Measurements from ENCODE around the gene TDRKH. TPM values are rescaled to one million over a fixed set of nuclear protein-coding genes. Genes with fewer than 3 reads are reported as not detected.
A peak's percentile ranks its signal among the peaks of the same experiment; 100 is the strongest.
"Not testable (repeated sequence)": the region's sequence is repeated elsewhere in the genome, so short reads cannot be mapped to it uniquely, and the experiment has no call there.

The TDRKH gene
- total RNA-seq, 1 experiment from 2014 or later, result 5.5 TPM

DNA sequence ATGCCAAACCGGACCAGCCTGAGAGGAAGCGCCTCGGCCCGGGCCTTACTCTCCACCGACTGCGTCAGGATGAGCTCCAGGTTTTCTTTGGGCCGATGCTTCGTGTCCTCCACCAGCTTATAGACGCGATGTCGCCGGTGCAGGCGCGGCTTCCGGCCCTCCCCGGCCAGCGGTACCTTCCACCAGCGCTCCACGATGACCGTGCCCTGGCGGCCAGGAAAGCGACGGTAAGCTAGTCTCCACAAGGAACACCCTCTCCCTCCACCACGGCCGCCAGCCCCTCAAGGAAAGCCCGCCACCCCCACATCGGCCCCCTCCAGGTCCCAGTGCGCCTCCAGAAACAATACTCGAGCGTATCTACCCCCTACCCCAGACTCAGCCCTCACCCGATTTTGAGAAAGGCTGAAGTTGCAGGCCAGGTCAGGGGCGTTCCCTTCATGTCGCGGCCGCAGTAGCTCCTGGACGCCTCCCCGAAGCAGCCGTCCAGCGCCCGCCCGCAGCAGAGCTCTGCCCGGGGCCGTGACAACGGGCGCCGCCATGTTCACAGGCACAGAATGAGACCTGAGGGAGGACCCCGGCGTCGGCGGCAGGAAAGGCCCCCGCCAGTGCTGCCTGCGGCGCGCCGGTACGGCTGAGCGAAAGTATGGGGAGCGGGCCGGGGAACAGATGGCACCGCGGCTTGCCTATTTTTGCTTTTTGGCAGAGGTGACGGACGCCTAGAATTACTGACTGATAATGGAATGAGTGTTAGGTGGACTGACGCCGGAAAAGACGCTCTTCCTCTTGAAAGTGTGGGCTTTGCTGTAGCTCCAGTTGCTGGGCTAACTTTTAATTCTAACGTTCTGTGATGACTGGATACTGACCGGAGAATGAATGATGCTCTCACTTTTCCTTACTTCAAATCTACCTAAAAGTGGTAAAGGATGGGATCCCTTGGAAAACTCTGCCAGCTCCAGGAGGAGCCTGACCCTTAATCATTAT lies 27.1 kb downstream of the TDRKH start, which contains the start of gene MRPL9:
Gene MRPL9 (minus strand): TSS at position 556 of the 981 bp plus-strand sequence. CDS start 17 bp downstream, at position 539.
- peak; percentile 75 for DNase-seq (ENCODE audit: low read depth)

DNA sequence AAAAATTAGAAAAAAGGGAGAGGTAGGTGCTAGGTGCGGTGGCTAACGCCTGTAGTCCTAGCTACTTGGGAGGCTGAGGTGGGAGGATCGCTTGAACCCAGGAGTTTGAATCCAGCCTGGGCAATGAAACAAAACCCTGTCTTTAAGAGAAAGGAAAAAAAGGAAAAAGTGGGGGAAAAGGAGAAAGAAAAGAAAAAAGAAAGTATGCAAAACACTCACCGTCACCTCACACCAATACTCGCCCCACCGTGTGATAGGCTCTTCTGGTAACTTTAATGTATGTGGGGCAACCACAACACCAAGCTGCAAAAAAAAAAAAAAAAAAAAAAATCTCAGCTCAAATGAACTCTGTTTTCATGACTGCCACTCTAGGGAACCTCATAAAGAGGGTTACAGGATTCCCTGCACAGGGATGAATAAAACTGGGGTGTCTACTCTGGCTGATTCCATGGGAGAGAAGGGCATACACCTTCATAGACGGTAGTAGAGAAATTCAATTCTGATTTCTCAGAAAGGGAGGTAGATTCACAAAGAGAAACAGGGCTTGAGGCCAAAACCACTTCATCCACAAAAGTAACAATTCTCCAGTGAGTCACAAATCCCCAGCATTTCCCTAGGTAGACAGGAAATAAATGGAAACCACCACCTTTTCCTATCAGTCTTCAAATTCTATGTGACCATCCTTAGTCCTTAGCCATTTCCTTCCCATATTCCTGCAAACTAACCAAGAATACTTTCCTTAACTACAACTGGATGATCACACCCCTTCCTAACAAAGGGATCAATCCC lies 29.5 kb downstream of the TDRKH start:
- DNase-seq (ENCODE audit: low read depth), result peak; percentile 7

DNA sequence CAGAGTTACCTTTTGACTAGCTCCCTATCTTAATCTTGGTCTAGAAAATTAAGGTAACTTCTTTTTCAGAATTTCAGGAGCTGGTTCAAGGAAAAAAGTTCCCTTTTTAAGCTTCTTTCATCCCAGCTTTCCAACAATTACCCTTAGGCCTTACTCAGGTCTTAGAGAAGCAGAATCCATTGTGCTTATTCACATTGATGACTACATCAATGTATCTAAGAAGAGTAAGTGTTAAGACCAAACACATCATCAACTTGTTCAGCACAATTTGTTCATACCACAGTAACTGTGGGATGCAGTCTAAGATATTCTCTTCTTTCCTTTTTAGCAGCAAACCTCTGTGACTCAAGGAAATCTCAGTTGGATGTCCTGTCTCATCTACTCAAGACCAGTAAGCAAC lies 31.1 kb downstream of the TDRKH start:
- no peak for DNase-seq (ENCODE audit: low read depth)

DNA sequence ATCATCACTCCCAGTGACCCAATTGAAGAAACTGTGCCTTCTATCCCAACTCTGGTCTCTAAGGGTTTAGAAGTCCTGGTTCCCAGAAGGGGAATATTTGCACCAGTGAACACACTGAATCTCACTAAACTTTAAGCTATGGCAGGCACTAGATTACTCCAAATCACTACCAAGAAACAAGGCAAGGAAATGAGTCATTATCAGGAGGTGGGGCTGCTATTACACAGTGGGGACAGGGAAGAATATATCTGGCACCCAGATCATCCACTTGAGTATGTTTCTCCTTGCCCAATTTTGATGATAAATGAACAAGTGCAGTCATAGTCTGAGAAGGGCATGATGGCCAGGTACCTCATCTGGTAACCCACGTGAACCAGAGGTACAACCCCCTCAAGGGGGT lies 34.0 kb downstream of the TDRKH start:
- DNase-seq (ENCODE audit: low read depth), result peak; percentile 22

DNA sequence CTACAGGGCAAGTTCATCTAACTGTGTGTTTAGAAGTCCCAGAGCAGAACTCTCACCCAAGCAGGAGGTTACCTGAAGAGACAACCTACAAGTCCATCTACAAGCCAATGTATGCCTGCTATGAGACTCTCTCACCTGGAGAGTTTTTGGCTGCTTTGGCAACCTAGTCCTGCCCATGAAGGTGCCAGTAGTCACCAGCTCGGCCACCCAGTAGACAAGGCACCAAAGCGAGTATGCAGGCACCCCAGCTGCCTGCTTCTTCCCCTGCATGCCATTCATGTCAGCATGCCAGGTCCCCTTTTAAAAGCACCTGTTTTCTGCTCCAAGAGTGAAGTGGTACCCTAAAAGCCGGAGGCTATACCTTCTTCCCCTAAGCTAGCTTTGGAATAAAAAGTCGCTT lies 48.8 kb downstream of the TDRKH start:
- DNase-seq (ENCODE audit: low read depth), result no peak

DNA sequence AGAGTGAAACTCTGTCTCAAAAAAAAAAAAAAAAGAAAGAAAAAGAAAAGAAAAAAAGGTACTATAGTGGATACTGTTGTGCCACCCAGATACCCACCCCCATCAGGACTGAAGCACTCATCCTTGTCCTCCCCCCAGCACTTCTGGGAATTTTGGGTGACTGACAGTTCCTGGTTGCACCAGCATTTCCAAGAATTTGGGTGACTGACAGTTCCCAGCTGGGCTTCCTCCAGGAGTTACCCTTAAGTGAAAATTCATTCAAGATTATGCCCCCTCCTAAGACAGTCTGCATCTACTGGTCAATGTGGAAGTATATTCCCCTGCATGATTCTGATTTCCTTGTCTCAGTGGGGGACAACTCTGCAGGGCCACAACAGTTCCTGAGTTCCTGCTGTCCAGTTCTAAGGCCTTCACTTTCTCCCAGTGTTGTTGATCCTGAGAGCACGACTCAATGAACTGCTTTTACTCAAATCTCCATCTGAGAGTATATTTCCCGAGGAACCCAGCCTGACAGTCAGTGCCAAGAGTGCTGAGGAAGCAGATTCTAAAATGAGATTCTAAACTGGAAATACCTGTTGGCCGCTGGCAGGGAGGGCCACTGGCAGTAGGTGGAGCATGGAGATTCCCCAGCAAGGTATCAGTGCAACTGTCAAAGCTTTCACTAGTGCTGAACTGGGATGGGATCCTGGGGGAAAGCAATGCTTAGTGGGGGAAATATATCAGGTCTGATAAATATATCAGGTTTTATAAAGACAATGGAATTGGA lies 50.5 kb downstream of the TDRKH start:
- DNase-seq (ENCODE audit: low read depth), result no peak

DNA sequence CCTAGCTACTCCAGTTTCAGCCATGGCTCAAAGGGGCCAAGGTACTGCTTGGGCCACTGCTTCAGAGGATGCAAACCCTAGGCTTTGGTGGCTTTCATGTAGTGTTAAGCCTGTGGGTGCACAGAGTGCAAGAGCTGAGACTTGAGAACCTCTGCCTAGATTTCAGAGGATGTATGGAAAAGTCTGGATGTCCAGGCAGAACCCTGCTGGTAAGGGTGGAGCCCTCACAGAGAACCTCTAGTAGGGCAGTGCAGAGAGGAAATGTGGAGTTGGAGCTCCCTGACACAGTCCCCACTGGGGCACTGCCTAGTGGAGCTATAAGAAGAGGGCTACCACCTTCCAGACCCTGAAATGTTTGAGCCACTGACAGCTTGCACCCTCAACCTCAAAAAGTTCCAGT lies 52.8 kb downstream of the TDRKH start:
- DNase-seq (ENCODE audit: low read depth), result no peak

DNA sequence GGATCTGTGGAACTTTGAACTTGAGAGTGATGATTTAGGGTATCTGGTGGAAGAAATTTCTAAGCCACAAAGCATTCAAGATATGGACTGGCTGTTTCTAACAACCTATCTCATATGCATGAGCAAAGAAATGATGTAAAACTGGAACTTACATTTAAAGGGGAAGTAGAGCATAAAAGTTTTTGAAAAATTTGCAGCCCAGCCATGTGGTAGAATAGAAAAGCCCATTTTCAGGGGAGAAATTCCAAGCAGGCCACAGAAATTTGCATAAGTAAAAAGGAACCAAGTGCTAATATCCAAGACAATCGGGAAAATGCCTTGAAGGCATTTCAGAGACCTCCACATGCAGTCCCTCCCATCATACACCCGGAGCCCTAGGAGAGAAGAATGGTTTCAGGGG lies 53.3 kb downstream of the TDRKH start:
- no peak for DNase-seq (ENCODE audit: low read depth)

DNA sequence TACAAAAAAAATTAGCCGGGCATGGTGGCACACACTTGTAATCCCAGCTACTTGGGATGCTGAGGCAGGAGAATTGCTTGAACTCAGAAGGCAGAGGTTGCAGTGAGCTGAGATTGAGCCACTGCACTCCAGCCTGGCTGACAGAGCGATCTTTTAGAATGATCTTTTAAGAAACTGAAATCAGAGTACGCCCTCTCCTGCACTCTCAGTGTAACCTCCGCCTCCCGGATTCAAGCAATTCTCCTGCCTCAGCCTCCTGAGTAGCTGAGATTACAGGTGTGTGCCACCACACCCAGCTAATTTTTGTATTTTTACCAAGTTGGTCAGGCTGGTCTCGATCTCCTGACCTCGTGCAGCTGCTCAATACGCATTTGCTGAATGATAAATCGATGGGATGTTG lies 56.3 kb downstream of the TDRKH start:
- not testable (repeated sequence) for DNase-seq (ENCODE audit: low read depth)

DNA sequence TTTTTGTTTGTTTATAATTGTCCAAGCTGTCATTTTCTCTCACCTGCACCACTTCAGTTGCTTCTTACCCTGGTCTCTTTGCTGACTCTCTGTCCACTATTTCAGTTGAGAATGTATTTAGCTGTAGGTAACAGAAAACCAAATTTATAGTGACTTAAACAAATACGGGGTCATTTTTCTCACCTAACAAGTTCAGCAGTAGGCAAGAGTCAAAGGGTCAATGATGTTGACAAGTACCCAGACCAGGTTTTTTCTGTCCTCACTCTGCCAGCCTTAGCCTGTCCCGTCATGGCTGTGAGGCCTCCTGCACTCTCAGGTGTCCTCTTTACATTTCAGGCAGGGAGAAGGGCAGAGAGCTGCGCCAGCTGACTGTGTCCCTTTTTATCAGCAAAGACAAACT lies 57.2 kb downstream of the TDRKH start:
- DNase-seq (ENCODE audit: low read depth), result no peak

DNA sequence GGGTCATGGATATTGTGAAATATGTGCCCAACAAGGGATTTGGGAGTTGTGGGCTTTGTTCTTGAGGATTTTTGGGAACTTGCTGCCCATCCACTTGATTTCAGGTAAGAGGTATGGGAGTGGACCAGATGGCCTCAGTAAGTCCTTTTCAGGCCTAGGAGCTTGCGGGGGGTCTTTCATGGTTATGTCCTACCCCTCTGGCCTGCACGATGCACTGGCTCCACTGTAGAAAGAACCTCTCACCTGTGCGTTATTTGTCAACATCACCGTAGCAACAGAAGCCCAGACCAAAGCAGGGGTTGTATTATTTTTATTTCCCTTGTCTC lies 60.4 kb downstream of the TDRKH start:
- DNase-seq (ENCODE audit: low read depth), result no peak

DNA sequence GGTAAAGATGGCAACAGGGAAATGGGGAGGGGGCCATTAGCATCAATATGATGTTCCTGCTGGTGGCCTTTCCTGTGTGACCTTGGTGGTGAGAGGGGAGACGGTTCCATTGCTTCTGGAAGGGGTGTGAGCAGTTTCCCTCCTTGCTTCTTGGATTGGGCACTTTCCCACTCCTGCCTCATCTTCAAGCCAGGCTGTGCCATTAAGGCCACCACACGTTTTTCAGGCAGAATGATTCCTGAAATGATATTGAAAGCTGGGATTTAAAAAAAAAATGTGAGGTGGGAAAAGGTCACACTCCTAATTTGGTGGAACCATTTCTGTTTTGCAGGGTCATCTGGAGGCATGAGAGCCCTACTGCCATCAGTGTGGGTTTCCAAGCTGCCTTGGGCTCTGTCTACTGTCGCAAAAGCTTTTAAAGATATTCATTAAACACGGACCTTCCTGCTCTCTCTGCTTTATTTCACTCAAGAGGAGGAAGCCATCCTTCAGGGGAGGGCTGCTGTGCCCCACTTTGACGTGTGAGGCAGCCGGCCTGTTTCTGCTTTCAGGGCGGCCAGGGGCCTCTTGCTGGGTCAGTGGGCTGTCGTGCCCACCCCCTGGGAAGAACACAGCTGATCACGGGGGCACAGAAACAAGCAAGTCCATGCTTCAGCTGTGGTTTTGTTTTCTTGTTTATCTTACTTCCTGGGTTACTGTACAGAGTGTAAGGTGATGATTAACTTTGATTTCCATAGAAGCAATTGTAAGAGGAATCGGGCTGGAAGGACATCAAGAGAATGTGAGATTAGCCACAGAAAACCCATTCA lies 60.9 kb downstream of the TDRKH start:
- no peak for DNase-seq (ENCODE audit: low read depth)

DNA sequence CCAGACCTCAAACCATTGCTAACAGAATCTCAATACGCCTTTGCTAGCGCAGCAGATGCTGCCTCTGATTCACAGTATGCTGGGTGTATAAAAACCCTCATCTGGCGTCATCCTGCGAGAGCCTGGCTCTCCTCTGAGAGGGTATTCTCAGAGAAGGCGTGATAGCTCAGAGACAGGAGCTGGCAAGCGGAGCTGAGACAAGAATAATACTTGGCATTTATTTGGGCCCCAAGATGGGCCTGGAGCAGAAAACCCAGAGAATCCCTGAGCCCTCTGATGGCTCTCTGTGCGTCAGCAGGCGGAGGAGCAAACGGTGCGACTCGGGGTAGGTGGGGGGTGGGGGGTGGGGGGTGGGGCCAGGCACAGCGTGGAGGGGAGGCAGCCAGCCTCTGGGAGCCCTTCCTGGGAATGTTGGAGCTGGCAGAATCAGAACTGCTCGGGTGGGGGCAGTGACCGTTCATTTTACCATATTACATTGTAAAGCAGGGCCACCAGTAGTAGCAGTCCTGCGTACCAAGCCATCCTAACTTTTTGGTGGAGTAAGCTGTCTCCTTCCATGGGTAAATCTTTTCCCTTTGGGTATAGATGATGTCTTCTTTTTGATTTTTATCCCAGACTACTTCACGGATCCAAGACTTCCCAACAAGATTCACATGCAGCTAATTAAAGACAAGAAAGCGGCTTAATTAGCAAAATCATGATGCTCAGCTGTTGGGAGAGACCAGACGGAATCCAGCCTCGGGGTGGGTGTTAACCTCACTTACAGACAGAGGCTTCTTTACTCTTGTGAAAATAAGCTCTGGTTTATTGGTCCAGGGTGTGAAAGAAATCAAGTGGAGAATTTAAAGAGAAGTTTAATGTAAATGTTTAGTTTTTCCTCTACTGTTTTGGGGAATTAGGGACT lies 61.9 kb downstream of the TDRKH start:
- DNase-seq (ENCODE audit: low read depth), result peak; percentile 54

DNA sequence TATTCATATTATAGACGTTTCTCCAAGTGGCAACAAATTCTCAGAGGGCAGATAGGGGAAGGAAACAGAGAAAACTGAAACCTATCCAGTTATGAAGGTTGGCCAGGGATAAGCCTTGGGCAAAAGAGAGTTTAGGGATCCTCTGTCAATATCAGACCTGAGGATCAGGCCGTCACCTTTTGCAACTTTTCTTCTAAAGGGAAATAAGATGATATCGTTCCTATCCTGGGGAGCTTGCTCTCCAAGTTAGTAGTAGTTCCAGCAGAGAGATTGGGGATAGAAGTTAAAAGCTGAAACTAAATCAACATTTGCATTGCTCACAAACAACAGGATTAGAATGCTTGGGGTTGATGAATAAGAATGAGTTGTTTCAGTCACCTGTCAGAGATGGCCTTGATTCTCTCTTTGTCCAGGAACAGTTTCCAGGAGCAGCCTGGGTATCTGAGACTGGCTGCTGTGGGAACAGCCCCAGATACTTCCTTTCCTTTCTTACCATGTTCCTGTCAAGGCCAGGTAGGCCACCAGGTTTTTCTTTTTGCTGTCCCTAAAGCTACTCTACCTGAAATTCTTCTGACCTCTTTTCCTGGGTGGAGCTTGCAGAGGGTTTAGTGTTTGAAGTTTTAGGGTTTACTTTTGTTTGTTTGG lies 66.5 kb downstream of the TDRKH start:
- DNase-seq (ENCODE audit: low read depth), result no peak

Other genes starting within 250 kb of the TDRKH start
- gene SNX27, start 178.4 kb downstream of the TDRKH start, total RNA-seq (2014; rRNA removed; shearing (Covaris generic)), result 15.4 and 19.6 TPM in 2 replicates
- not detected in 2 replicates for gene CELF3, start 73.7 kb downstream of the TDRKH start, total RNA-seq (2014; rRNA removed; shearing (Covaris generic))
- not detected in 2 replicates for gene RIIAD1, start 69.0 kb downstream of the TDRKH start, total RNA-seq (2014; rRNA removed; shearing (Covaris generic))
- 101 and 156 TPM in 2 replicates for gene MRPL9, start 27.0 kb downstream of the TDRKH start, total RNA-seq (2014; rRNA removed; shearing (Covaris generic))
- gene LINGO4, start 14.9 kb upstream of the TDRKH start, total RNA-seq (2014; rRNA removed; shearing (Covaris generic)), result not detected in 2 replicates
- not detected in 2 replicates for gene RORC, start 41.3 kb upstream of the TDRKH start, total RNA-seq (2014; rRNA removed; shearing (Covaris generic))
- gene C2CD4D, start 49.3 kb upstream of the TDRKH start, total RNA-seq (2014; rRNA removed; shearing (Covaris generic)), result not detected in 2 replicates
- not detected in 2 replicates for gene THEM5, start 63.2 kb upstream of the TDRKH start, total RNA-seq (2014; rRNA removed; shearing (Covaris generic))
- 14.8 and 19.7 TPM in 2 replicates for gene THEM4, start 119.0 kb upstream of the TDRKH start, total RNA-seq (2014; rRNA removed; shearing (Covaris generic))
- 165 and 220 TPM in 2 replicates for gene S100A10, start 203.4 kb upstream of the TDRKH start, total RNA-seq (2014; rRNA removed; shearing (Covaris generic))
- gene S100A11, start 246.5 kb upstream of the TDRKH start, total RNA-seq (2014; rRNA removed; shearing (Covaris generic)), result 1,017 and 1,277 TPM in 2 replicates

Measured in RPMI7951 (cell line).